ENCODE data around the gene ZNF488.

The ZNF488 gene

DNA sequence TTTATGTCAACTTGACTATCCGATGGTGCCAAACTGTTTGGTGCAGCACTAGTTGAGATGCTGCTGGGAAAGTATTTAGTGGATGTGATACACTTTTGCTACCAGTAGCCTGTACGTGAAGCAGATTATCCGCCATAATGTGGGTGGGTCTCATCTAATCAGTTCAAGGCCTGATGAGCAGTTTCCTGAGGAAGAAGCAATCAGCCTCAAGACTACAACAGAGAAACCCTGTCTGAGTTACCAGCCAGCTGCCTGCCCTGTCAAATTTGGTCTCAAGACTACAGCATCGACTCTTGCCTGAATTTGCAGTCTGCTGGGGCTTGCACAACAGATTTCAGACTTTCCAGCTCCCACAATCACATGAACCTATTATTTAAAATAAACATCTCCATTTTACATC, 46.8 kb downstream of the ZNF488 start:
- no peak overlapping the region for H3K4me3 ChIP-seq (ENCODE audit: low read depth, low read length)
- TF ChIP-seq, protein P1, sequence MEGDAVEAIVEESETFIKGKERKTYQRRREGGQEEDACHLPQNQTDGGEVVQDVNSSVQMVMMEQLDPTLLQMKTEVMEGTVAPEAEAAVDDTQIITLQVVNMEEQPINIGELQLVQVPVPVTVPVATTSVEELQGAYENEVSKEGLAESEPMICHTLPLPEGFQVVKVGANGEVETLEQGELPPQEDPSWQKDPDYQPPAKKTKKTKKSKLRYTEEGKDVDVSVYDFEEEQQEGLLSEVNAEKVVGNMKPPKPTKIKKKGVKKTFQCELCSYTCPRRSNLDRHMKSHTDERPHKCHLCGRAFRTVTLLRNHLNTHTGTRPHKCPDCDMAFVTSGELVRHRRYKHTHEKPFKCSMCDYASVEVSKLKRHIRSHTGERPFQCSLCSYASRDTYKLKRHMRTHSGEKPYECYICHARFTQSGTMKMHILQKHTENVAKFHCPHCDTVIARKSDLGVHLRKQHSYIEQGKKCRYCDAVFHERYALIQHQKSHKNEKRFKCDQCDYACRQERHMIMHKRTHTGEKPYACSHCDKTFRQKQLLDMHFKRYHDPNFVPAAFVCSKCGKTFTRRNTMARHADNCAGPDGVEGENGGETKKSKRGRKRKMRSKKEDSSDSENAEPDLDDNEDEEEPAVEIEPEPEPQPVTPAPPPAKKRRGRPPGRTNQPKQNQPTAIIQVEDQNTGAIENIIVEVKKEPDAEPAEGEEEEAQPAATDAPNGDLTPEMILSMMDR (IDR thresholded peaks at IDR 0.05; ENCODE audit: low read depth, low read length), result no peak

DNA sequence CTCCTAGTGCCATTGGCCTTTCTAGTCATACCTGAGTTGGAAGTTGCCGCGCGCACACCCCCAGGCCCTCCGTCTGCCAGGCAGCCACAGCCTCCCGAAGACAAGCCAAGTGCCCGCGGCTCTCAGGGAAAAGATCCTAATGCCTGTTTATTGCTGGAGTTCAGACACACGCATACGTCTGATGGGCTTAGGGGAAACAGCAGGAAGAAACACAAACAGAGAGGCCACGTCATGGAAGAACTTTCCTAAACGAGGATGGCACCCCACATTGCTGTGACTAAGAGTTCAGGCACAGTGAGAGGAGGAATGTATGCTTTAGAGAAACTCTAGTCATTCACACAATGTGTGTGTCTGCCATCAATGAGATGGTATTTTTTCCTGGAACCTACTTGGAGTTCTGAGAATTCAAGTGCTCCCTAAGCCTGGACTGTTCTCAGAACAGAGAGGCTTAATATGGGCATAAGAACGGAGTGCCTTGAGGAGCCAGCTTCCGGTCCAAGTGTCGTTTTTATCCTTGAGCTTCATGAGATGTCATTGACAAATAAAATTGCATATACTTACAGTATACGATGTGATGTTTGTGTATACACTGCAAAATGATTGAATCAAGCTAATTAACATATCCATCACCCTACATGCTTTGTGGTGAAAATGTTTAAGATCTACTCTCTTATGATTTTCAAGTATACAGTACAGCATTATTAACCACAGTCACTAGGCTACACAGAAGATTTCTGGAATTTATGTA, 47.5 kb downstream of the ZNF488 start:
- TF ChIP-seq, protein P1 (IDR thresholded peaks at IDR 0.05; ENCODE audit: low read depth, low read length), result no peak
- H3K4me3 ChIP-seq (ENCODE audit: low read depth, low read length), result no peak overlapping the region

DNA sequence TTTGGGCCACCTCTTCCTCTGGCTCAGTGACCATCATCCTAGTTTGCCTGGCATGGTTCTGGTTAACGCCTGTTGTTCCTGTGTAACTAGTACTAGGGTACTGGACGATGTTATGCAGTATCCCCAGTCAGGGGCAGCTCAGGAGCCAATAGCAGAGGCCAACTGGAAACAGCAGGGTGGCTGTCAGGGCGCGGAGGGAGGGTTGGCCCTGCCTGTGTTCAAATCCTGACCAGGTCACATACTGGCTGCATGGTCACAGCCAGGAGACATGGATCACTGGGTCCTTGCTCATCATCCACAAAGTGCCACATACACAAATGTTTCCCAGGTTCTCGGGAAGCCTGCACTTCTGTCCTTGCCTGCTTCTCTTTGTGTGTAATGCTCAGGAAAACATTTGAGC, 48.2 kb downstream of the ZNF488 start:
- no peak overlapping the region for H3K4me3 ChIP-seq (ENCODE audit: low read depth, low read length)
- TF ChIP-seq, protein P1 (IDR thresholded peaks at IDR 0.05; ENCODE audit: low read depth, low read length), result no peak

- no peak overlapping the region for H3K4me3 ChIP-seq (ENCODE audit: low read depth, low read length)
- TF ChIP-seq, protein P1 (IDR thresholded peaks at IDR 0.05; ENCODE audit: low read depth, low read length), result no peak
These were observed 49.4 kb downstream of the ZNF488 start for GRCh38 chr10:47334466-47335295.

DNA sequence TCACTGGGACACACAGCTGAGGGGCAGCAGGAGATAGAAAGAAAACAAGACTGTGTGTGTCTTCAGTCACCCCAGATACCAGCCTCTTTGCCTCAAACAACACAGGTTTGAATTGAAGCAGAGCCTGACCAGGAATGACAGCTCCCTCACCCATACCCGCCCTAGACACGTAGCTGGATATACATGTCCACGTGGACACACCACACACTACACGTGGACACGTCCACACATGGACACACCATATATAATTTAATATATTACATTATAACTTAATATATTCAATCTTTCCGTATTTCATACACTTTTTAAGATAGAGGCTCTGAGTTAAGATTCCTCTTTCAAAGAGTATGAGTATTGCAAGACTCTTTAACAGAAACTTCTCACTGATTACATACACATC, 50.6 kb downstream of the ZNF488 start:
- H3K4me3 ChIP-seq (ENCODE audit: low read depth, low read length), result no peak overlapping the region
- TF ChIP-seq, protein P1 (IDR thresholded peaks at IDR 0.05; ENCODE audit: low read depth, low read length), result no peak

DNA sequence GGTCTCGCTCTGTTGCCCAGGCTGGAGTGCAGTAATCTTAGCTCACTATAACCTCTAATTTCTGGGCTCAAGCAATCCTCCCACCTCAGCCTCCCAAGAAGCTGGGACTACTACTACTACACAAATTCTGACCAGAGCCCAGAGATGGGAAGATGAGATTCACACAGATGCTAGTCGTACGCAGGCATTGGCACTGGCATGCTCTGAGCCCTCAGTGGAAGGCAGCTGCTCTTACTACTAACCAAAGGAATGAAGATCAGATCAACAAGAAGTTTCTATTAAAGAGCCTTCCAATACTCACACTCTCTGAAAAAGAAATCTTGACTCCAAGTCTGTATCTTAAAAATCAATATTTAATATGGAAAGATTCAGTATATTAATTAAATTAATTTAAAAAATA, 51.1 kb downstream of the ZNF488 start:
- no peak overlapping the region for H3K4me3 ChIP-seq (ENCODE audit: low read depth, low read length)
- TF ChIP-seq, protein P1 (IDR thresholded peaks at IDR 0.05; ENCODE audit: low read depth, low read length), result no peak

- TF ChIP-seq, protein P1 (IDR thresholded peaks at IDR 0.05; ENCODE audit: low read depth, low read length), result no peak
- no peak overlapping the region for H3K4me3 ChIP-seq (ENCODE audit: low read depth, low read length)
These were observed 51.7 kb downstream of the ZNF488 start for GRCh38 chr10:47332371-47332770.
